ENCODE data around the gene GIGYF2.
"Not testable (repeated sequence)": the region's sequence is repeated elsewhere in the genome, so short reads cannot be mapped to it uniquely, and the experiment has no call there.

GIGYF2 gene

DNA sequence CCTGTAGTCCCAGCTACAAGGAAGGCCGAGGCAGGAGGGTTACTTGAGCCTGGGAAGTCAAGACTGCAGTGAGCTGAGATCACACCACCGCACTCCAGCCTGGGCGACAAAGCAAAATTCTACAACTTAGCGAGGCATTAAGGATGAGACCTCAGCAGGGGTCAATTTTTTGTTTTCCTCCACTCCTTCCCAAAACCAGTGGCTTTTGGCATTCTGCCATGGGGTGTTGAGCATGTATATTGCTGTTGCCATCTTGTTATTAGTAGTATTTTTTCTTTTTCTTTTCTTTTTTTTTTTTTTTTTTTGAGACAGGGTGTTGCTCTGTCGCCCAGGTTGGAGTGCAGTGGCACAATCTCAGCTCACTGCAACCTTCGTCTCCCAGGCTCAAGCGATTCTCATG lies 8.9 kb upstream of the GIGYF2 start:
- DNase-seq = no peak

DNA sequence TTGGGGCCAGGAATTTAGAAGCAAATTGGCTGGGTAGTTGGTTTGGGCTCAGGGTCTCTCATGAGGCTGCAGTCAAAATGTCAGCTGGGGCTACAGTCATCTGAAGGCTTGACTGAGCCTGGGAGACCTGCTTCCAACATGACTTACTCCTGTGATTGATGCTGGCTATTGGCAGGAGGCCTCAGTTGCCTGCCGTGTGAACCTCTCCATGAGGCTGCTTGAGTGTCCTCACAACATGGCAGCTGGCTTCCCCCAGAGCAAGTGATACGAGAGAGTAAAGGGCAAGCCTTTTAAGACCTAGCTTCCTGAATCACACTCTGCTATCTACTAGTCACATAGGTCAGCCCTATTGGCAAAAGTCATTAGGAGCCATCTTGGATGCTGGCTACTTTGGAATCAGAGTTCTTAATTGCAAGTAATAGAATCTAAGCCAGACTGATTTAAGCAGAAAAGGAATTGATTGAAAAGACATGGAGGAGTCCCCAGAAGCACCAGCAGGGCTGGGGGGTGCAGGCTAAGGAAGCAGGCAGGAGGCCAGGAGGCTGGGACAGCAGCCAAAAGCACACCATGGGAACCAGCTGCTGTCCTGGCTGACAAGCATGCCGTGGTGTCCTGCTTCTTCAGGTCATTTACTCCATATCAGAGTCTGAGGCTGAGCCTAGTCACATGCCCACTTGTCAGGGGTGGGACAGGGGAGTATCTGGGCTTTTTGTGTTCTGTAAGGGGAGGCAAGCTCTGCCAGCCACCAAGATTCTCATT lies 7.8 kb upstream of the GIGYF2 start:
- peak; percentile 73 for DNase-seq

DNA sequence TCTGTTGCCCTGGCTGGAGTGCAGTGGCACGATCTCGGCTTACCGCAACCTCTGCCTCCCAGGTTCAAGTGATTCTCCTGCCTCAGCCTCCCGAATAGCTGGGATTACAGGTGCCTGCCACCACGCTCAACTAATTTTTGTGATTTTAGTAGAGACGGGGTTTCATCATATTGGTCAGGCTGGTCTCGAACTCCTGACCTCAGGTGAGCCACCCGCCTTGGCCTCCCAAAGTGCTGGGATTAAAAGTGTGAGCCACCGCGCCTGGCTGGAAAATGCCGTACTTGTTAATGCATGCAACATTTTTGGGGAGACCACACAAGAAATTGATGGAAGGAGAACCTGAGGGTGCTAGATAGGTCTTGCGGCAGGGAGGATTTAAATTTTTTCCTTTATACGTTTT lies 6.0 kb upstream of the GIGYF2 start:
- DNase-seq = not testable (repeated sequence)

DNA sequence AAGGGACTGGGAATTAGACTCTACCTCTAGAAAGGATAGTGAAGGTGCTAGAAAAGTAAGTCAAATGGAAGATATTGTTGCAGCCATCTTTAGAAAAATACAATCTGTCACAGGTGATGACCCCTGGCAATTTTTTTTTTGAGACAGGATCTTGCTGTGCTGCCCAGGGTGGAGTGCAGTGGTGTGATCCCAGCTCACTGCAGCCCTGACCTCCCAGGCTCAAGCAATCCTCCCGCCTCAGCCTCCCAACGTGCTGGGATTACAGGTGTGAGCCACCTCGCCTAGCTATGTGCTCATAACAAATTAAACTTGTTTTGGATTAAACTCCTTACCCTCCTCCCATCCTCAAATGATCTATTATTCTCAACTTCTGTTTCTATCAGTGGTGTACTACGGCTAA lies 3.8 kb upstream of the GIGYF2 start:
- no peak for DNase-seq

DNA sequence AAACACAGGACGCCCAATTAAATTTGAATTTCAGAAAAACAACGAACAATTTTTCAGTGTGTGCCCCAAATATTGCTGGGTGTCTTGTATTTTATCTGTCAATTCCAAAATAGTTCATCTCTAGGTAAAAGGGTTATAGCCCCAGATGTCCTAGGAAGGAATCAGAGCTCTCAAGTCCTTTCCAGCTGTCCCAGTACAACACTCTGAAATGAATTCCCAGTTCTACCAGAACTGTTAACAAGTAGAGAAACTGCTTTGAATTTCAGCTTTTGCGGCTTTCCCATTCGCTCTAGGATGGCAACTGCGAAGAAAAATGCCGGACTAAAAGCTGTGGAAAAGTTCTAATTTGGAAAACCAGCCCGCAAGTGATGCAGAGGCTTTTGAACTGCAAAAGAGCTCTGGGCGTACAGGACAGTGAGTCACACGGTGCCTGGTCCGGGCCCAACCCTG lies 497 bp upstream of the GIGYF2 start:
- no peak for DNase-seq

DNA sequence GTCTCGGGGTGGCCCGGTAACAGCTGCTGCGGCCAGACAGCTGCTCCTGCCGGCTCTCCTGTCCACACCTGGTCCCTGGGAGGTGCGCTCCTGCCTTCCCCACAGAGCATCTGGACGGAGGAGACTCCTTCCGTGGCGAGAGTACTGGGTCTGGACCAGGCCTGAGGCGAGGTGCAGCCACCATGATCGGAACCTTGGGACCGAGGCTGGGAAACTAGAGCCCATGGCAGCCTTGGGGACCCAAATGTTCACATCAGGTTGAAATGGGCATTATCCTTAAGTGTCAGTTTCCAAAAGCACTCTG lies 628 bp downstream of the GIGYF2 start:
- no peak for DNase-seq

DNA sequence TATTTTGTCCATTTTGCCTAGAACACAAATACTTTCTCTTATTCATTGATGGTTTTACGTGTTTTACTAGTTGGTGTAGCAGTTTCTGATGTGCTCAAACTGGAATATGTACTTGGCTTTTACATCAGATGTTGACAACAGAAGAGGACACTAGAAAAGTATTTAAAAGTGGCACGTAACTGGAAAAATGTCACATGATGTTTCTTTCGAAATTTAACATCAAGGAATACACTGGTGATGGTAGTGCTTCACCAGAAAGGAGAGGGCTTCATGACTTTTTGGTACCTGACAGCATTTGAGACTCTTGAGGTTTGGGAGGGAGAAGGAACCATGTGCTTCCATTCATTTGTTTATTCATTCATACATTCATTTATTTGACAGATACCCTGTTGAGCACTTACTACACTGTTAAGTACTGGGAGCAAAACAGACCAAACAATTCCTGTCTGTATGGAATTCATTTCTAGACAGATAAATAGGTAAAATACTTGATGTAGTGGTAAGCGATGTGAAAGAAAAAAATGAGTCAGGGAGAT lies 1.5 kb downstream of the GIGYF2 start:
- no peak for DNase-seq

DNA sequence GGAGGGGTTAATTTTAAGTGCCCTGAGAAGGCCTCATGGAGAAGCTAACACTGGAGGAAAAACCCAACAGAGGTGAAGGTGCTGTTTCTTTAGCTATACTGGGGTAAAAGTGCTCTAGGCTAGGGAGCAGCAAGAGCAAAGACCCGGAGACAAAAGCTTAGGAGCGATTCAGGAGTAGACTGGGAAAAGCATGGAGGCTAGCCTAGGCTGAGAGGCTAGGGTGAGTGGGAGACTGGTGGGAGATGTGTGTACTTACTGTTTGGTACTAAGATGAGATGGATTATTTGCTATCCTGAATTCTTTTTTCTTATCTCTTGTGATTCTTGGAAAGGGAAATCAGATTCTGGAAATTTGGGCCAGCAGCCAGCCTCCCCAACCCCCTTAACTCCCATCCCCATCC lies 2.0 kb downstream of the GIGYF2 start:
- DNase-seq = no peak

DNA sequence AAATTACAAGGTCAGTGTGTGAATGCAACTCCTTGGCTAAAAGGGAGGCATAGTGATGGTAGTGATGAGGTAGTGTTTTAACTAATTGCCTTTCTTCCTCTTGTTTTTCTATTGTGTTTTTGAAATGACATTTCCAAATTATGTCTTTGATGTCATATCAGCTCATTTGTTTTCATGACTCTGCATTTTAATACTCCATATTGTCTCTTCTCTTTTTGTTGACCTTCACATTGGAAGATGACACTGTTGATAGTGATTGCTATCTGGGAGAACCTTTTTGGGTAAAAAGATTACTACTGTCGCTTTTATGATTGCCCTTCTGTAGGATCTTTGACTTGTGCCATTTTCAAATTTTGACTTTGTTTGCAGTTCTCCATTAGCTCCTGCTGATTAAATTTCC lies 3.0 kb downstream of the GIGYF2 start:
- DNase-seq = no peak

DNA sequence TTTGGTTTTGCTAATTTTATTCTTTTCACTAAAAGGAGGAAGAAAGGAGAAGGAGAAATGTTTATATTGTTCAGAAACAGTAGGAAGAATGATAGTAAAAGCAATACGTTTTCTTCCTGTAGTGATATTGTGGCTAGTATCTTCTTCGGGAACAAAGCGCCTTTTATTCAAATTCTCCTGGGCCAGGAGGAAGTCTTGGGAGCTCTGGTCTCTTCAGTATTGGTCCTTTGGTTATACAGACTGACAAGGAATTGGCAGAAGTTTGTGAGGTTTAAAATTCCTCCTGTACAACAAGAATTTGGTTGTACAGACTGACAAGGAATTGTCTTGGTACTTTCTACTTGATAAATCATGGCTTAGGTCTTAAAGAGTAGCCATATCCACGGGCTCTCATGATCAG lies 9.9 kb downstream of the GIGYF2 start:
- DNase-seq = no peak

DNA sequence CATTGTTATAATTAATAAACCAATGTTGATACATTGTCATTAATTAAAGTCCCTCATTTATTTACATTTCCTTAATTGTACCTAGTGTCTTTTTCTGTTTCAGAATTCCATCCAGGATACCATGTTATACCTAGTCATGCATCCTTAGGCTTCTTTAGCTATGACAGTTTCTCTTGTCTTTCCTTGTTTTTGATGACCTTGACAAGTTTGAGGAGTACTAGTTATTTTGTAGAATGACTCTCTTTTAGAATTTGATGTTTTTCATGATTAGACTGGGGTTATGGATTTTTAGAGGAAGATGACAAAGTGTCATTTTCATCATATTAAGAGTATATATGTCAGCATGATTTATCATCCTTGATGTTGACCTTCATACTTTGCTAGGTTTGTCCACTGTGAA lies 16.4 kb downstream of the GIGYF2 start:
- no peak for DNase-seq

DNA sequence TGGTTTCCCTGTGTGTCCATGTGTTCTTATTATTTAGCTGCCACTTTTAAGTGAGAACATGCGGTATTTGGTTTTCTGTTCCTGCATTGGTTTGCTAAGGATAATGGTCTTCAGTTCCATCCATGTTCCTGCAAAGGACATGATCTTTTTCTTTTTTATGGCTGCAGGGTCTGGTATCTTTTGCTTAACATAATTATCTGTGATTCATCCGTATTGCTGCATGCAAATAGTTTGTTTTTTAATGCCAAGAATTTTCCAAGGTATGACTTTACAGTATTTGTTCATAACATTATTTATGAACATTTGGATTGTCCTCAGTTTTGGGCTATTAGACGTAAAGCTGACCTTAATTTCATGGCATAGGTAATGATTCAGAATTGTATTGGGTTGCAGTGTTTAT lies 17.8 kb downstream of the GIGYF2 start:
- no peak for DNase-seq

DNA sequence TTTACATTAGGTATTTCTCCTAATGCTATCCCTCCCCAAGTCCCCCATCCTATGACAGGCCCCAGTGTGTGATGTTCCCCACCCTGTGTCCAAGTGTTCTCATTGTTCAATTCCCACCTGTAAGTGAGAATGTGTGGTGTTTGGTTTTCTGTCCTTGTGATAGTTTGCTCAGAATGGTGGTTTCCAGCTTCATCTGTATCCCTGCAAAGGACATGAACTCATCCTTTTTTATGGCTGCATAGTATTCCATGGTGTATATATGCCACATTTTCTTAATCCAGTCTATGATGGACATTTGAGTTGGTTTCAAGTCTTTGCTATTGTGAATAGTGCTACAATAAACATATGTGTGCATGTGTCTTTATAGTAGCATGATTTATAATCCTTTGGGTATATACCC lies 22.9 kb downstream of the GIGYF2 start:
- not testable (repeated sequence) for DNase-seq

DNA sequence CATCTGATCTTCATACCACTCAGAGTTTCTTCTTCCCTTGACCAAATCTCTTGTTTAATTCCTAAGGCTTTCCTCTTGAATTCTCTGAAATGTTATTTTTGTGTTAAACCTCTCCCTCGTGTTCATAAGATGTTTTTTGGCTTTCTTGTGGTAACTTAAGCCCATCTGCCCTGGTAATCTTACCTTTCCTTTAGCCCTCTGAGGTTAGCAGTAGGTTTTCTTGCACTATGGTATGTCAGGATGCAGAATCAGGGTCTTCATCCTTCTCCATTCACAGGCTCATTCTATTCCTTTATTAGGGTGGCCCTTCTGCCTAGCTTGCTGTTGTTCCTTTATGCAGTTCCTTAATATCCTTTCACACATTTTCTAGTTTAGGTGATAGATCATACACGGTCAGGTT lies 24.1 kb downstream of the GIGYF2 start:
- no peak for DNase-seq

DNA sequence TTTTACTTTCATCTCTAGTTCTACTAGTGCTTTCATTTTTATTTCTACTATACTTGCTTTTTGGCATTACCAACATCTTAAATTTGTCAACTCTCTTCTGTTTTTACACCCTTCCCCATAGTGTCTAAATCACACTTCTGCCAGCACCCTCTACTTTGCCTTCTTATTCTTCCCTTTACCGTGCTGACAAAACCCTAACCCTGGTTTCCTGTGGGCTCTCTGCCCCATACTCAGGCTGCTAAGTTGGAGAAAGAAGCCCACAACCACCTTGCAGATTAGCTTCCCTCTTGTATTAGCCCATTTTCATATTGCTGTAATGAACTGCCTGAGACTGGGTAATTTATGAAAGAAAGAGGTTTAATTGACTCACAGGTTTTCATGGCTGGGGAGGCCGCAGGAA lies 24.8 kb downstream of the GIGYF2 start:
- DNase-seq = no peak

DNA sequence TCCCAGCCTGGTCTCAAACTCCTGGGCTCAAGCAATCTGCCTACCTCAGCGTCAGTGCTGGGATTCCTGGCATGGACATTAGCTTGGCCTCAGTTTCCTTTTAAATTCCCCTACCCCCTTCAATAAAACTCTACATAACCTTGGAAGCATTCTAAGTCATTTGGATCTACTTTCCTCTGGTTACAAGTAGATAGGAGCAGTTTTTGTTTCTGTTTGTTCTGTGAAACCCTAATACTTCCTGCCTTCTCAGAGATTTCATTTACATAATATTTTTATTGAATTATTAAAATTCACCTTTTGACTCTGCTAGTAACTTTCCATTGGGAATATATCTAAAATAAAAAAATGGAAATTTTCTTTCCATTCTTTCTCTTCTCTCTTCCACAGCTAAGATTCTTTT lies 25.9 kb downstream of the GIGYF2 start:
- DNase-seq = no peak

DNA sequence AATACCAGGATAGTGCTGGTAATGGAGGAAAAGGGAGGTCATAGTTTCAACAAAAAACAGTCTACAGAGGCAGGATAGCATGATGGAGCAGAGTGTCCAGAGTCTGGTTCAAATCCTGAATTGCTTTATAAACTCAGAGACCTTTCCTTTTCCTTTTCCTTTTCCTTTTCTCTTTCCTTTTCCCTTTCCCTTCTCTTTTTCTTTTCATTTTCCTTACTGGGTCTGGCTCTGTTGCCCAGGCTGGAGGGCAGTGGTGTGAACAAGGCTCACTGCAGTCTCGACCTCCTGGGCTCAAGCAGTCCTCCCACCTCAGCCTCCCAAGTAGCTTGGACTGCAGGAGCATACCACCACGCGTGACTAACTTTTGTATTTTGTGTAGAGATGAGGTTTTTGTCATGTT lies 31.7 kb downstream of the GIGYF2 start:
- no peak for DNase-seq

DNA sequence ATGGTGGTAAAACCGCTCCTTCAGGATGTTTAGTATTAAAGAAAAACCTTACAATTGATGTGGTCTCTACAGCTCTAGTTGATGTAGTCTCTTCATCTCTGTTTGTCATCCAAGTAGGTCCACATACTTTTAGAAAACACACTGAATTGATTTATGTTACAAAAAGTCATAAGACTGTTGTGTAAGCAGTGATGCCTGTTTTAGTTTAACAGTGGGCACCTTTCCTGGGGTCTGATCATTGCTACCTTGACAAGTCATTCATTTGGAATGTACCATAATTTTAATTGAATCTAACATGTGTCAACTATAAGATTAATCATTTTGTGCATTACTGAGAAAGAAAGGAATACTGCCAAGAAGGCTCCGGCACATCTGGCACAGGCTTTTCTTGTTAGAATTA lies 34.3 kb downstream of the GIGYF2 start:
- no peak for DNase-seq

DNA sequence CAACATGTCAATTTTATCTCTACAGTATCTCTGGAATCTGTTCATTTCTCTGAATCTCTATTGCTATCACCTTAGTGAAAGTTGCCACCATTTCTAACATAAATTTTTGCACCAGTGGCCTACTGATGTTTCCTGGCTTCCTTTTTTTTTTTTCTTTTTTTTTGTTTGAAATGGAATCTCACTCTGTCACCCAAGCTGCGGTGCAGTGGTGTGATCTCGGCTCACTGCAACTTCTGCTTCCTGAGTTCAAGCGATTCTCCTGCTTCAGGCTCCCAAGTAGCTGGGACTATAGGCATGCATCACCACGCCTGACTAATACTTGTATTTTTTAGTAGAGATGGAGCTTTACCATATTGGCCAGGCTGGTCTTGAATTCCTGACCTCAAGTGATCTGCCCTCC lies 44.2 kb downstream of the GIGYF2 start:
- no peak for DNase-seq

DNA sequence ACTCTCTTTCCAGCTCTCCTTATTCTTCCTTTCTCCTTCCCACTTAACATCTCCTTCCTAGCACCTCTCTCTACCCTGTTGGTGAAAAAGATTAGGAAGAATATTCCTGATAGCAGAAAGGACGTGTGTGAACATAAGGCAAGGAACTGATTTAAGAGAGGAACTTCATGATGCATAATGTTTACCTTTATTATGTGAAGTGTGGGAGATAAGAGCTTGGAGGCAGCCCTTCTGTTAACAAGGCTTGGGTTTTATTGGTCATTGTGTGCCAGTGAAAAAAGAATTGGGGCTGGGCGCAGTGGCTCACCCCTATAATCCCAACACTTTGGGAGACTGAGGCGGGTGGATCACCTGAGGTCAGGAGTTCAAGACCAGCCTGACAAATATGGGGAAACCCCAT lies 44.8 kb downstream of the GIGYF2 start:
- no peak for DNase-seq

DNA sequence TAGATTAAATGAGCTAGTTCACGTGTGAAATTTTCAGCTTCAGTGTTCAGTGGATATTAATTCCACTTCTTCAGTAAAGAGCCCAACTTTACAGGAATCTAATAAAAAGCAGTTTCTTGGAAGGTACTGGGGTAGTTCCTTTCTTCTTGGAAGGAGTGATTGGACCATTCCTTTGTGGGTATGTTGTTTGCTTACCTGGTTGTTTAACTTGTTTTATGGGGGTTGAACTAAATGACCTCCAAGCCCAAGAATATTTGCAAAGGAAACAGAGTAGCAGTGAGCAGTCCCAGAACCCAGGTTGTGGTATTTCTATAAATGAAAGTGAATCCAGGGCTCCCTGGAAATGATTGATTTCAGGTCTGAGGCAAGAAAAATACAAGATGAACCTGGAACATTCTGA lies 47.8 kb downstream of the GIGYF2 start:
- DNase-seq = no peak

DNA sequence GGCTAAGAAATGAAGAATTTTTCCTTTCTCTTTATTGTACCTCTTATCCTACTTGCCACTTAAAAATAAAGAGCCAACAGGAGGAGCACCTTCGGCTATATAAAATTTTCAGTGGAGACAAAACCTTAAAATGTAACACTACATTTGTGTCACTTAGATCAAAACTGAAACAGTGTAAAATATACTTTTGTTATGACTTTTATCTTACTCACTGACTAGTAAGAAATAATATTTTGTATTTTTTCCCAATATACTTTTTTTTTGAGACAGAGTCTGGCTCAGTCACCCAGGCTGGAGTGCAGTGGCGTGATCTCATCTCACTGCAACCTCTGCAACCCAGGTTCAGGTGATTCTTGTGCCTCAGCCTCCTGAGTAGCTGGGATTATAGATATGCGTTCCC lies 50.9 kb downstream of the GIGYF2 start:
- no peak for DNase-seq

DNA sequence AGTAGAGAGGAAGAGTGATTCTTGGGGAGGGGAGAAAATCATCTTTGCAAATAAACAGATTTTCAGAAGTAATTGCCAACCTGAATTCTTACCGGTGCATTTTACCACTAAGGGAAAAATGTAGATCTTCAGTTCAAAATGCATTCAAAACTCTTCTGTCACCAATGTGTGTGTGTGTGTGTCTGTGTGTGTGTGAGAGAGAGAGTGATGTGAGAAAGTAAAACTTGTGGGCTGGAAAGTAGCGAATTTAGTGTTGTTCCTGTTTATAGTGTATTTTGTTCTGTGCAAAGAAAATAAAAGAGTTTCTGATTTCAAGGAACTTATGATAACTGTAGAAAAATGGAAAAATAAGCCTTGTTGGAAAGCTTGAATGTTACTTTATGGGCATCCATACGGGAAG lies 52.2 kb downstream of the GIGYF2 start:
- DNase-seq = no peak

DNA sequence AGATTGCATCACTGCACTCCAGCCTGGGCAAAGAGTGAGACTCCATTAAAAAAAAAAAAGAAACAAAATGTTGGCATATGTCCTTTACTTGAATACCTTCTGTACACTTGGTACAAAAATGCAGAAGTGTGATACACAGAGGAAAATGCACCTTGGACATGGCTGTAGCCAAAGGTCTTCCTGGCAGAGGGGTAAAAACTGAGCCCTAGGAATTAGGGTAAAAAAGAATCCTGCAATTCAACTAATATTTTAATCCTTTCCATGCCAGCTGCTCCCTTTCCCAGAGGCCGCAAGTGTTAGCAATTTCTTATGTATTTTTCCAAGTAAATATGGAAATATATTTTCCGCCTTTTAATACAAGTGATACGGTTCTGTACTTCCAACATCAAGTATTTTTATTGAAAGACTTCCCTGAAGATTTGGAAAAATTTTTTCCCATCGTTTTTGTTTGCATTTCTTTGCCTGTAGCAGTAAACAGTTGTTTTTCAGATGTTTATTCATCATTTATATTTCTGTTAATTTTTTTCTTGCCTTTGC lies 53.1 kb downstream of the GIGYF2 start:
- DNase-seq = no peak

DNA sequence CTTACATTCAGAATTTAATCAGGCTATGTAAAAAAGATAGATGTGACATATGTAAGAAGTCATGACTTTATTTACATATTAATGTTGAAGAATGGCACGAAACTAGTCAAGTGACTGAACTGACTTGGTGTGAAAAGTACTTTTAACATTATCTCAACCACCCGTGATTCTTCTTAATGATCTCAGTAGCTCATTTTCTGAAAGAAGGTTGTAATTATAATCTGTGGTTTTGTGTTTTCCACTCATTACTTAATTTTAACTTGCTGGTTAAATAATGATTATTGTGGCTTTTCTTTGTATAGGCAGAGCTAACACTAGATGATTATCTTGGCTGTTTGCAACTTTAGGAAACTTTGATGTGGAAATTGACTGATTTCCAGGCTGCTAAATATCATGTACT lies 60.8 kb downstream of the GIGYF2 start:
- no peak for DNase-seq

Data from NCI-H1092 treated with DMSO at 0.1 percent for 48 hours (cell line).